Activated naive CD4-positive, alpha-beta T cell treated with anti-CD3 and anti-CD28 coated beads, Interleukin-2, amount 10 ng/mL, durations not matched to agents 7 days and 5 days (primary cell): ENCODE data around the gene ZNF665.
"Not testable (repeated sequence)": the region's sequence is repeated elsewhere in the genome, so short reads cannot be mapped to it uniquely, and the experiment has no call there.

Source experiments
- CTCF ChIA-PET: fragments of 350-600 bp; sonication (Branson Sonifier 250); formaldehyde crosslinking; loops from one replicate; lab custom pipeline; 2021; ENCODE audit warnings: antibody characterized with exemption; lab: Charles Lee
- DNase-seq: peaks from one replicate; pipeline ENCODE4 v3.0.0-alpha.2; 2020
- H3K27ac Mint-ChIP-seq: one replicate; pipeline ENCODE4 v1.8.0; 2021; ENCODE audit warnings: mild to moderate bottlenecking, moderate library complexity, mixed read lengths
- H3K27me3 Mint-ChIP-seq: one replicate; pipeline ENCODE4 v1.8.0; 2021; ENCODE audit warnings: mild to moderate bottlenecking, mixed read lengths
- H3K36me3 Mint-ChIP-seq: one replicate; pipeline ENCODE4 v1.8.0; 2021; ENCODE audit warnings: mixed read lengths
- H3K4me1 Mint-ChIP-seq: one replicate; pipeline ENCODE4 v1.8.0; 2021; ENCODE audit warnings: mixed read lengths
- H3K4me3 Mint-ChIP-seq: one replicate; pipeline ENCODE4 v1.8.0; 2021; ENCODE audit warnings: mild to moderate bottlenecking, moderate library complexity, mixed read lengths
- H3K9me3 Mint-ChIP-seq: one replicate; pipeline ENCODE4 v1.8.0; 2021; ENCODE audit warnings: mixed read lengths

Gene ZNF665

GRCh38 chr19:53131727-53132126 is 61.4 kb downstream of the ZNF665 start:
- H3K4me3 Mint-ChIP-seq, result peak overlapping the region; percentile 55
- peaks cover 6% of the 10 kb centered on the region for H3K4me1 Mint-ChIP-seq
- CTCF ChIA-PET, result no interaction called here
- peaks cover 7% of the 10 kb centered on the region for H3K36me3 Mint-ChIP-seq
- peaks cover 53% of the 10 kb centered on the region for H3K9me3 Mint-ChIP-seq
- peaks cover 13% of the 10 kb centered on the region for H3K27me3 Mint-ChIP-seq
- DNase-seq, result no peak
- no peak overlapping the region for H3K27ac Mint-ChIP-seq

- H3K4me3 Mint-ChIP-seq, result no peak overlapping the region
- peaks cover 13% of the 10 kb centered on the region for H3K27me3 Mint-ChIP-seq
- H3K4me1 Mint-ChIP-seq, result peaks cover 6% of the 10 kb centered on the region
- H3K27ac Mint-ChIP-seq, result no peak overlapping the region
- peaks cover 7% of the 10 kb centered on the region for H3K36me3 Mint-ChIP-seq
- H3K9me3 Mint-ChIP-seq, result peaks cover 49% of the 10 kb centered on the region
- DNase-seq, result no peak
- CTCF ChIA-PET, result no interaction called here
These were observed 62.0 kb downstream of the ZNF665 start for GRCh38 chr19:53131085-53131590.

DNA sequence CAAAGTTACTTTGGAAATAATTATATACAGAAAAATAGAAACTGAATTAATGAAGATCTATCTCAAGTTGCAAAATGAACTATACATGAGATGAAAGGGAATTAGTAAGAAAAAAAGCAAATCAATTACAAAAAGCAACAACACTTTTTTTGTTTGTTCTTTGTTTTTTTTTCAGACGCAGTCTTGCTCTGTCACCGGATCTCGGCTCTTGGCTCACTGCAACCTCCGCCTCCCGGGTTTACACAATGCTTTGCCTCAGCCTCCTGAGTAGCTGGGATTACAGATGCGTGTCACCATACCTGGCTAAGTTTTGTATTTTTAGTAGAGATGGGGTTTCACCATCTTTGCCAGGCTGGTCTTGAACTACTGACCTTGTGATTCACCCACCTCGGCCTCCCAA is 62.7 kb downstream of the ZNF665 start:
- CTCF ChIA-PET, result no interaction called here
- DNase-seq, result no peak

DNA sequence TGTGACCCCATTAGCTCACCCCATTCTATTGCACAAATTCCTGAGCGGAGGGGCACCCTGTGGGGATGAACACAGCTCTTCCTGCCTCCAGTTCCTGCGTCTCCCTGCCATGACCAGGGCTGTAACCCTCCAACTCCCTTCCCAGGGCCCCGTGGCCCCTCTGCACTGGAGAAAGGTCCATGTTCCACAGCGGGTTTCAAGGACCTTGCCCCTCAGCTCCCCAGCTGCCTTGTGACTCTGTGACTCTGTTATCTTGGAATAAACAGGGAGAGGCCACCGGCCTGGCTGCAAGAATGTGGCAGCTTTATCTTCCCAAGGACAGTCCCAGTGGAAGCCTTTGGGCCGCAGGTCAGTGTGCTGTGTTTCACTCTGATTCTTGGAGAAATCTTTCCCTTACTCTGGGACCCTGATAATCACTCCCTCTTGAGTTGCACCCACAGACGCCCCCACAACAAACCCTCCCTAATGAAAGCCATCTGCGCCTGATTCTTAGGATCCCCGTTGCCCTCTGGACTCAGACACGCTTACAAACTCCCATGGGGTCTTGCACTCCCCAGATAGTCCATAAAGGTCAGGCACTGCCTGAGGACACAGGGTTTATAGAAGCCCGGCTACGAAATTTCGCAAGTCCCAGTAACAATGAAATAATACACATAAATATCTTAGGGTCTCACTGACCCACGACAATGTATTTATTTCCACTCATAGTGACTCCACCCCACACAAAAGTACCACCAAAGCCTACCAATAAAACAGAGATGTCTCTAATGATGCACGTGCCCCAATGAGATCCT is 66.2 kb downstream of the ZNF665 start:
- DNase-seq, H3K4me3 Mint-ChIP-seq, CTCF ChIA-PET, H3K36me3 Mint-ChIP-seq, H3K27me3 Mint-ChIP-seq, H3K4me1 Mint-ChIP-seq, H3K27ac Mint-ChIP-seq: not testable (repeated sequence)
- peaks cover 48% of the 10 kb centered on the region for H3K9me3 Mint-ChIP-seq

More for the DNA sequence above, 62.7 kb downstream of the ZNF665 start:
- Mint-ChIP-seq H3K36me3 (peaks cover 7% of the 10 kb centered on the region), H3K4me1 (peaks cover 6% of the 10 kb centered on the region), H3K27ac (no peak overlapping the region), H3K9me3 (peaks cover 44% of the 10 kb centered on the region), H3K27me3 (peaks cover 13% of the 10 kb centered on the region), H3K4me3 (no peak overlapping the region)

GRCh38 chr19:53123400-53123799 is 69.8 kb downstream of the ZNF665 start:
- Mint-ChIP-seq H3K27ac (no peak overlapping the region), H3K27me3 (no peaks in the 10 kb centered on the region), H3K9me3 (peaks cover 44% of the 10 kb centered on the region), H3K4me1 (no peaks in the 10 kb centered on the region), H3K4me3 (no peak overlapping the region), H3K36me3 (peaks cover 2% of the 10 kb centered on the region)
- no peak for DNase-seq
- CTCF ChIA-PET, result no interaction called here
